HepG2 (cell line): Measurements from ENCODE around the gene PLLP. TPM values are rescaled to one million over a fixed set of nuclear protein-coding genes. Genes with fewer than 3 reads are reported as not detected.

ENCODE experiments used
- ARID5B ChIP-seq: IDR thresholded peaks from 2 replicates; pipeline ENCODE4 v1.4.0; 2020; ENCODE audit warnings: mild to moderate bottlenecking, missing genetic modification reagents
- CREB3 ChIP-seq: sonication (generic); formaldehyde crosslinking; IDR thresholded peaks from 2 replicates; pipeline ENCODE4 v1.5.0; 2020; ENCODE audit warnings: missing genetic modification reagents
- FOXC1 ChIP-seq: sonication (generic); formaldehyde crosslinking; IDR thresholded peaks from 2 replicates; pipeline ENCODE4 v1.8.0; 2022; ENCODE audit warnings: mild to moderate bottlenecking, missing genetic modification reagents, borderline replicate concordance
- HES4 ChIP-seq: sonication (generic); formaldehyde crosslinking; IDR thresholded peaks from 2 replicates; pipeline ENCODE4 v1.9.0; 2021; ENCODE audit warnings: mild to moderate bottlenecking, missing genetic modification reagents, borderline replicate concordance
- HINFP ChIP-seq: sonication (generic); formaldehyde crosslinking; IDR thresholded peaks from 2 replicates; pipeline ENCODE4 v1.4.0; 2020; ENCODE audit warnings: low read depth, mild to moderate bottlenecking, missing genetic modification reagents
- KDM5A ChIP-seq: fragments of 200-600 bp; sonication (generic); IDR thresholded peaks from 2 replicates; pipeline ENCODE4 v1.7.0; 2018; ENCODE audit warnings: antibody characterized with exemption, mild to moderate bottlenecking, low read length, borderline replicate concordance
- KMT2A ChIP-seq: sonication (generic); formaldehyde crosslinking; IDR thresholded peaks from 2 replicates; pipeline ENCODE4 v1.4.0; 2020; ENCODE audit warnings: missing genetic modification reagents
- MTF2 ChIP-seq: sonication (generic); formaldehyde crosslinking; IDR thresholded peaks from 2 replicates; pipeline ENCODE4 v1.5.0; 2020; ENCODE audit warnings: missing genetic modification reagents, borderline replicate concordance
- NFE2L2 ChIP-seq: fragments of 150-350 bp; IDR thresholded peaks from 2 replicates; pipeline ENCODE4 v1.6.1; 2014; ENCODE audit warnings: low read length
- REPIN1 ChIP-seq: sonication (generic); formaldehyde crosslinking; IDR thresholded peaks from 2 replicates; pipeline ENCODE4 v1.8.0; 2022; ENCODE audit warnings: missing genetic modification reagents, low read depth, mild to moderate bottlenecking, borderline replicate concordance
- SP1 ChIP-seq, 2 experiments: fragments of 450-650 bp in 1 of 2; sonication (generic) in 1 of 2; formaldehyde crosslinking in 1 of 2; IDR thresholded peaks; 2 replicates each; pipeline versions ENCODE4 v1.4.0 to v1.6.1; 2016 to 2020; ENCODE audit warnings: missing genetic modification reagents in 1 of 2
- SP5 ChIP-seq: IDR thresholded peaks from 2 replicates; pipeline ENCODE4 v1.6.1; 2016; ENCODE audit warnings: low read depth, borderline replicate concordance
- ZBTB26 ChIP-seq: IDR thresholded peaks from 2 replicates; pipeline ENCODE4 v1.6.1; 2016; ENCODE audit warnings: missing compliant biosample characterization, missing genetic modification reagents, borderline replicate concordance
- ZFP91 ChIP-seq: sonication (generic); formaldehyde crosslinking; IDR thresholded peaks from 2 replicates; pipeline ENCODE4 v1.9.0; 2022; ENCODE audit warnings: missing genetic modification reagents, mild to moderate bottlenecking, borderline replicate concordance
- ZGPAT ChIP-seq: IDR thresholded peaks from 2 replicates; pipeline ENCODE4 v1.6.1; 2016; ENCODE audit warnings: mild to moderate bottlenecking
- ZNF567 ChIP-seq: sonication (generic); formaldehyde crosslinking; IDR thresholded peaks from 2 replicates; pipeline ENCODE4 v1.8.1; 2023; ENCODE audit warnings: mild to moderate bottlenecking, missing genetic modification reagents, borderline replicate concordance
- polyA plus RNA-seq, 8 experiments: library from polyadenylated mRNA; depleted of rRNA in 3 of 8; stranded (reverse) in 7 of 8; unstranded in 1 of 8; fragments of >200 nt; fragmentation: Illumina TruSeq in 4 of 8; extraction: Trizol in 4 of 8; gene quantifications; 2 replicates each; pipeline versions ENCODE4 v1.2.1 to v1.2.3, GENCODE V29; 2011 to 2016; ENCODE audit warnings: low read depth in 4 of 8, missing spikeins in 1 of 8, mixed read lengths in 1 of 8; ENCODE audit not compliant: insufficient read depth in 1 of 8
- total RNA-seq, 5 experiments: library from RNA; depleted of rRNA; stranded (reverse); fragments of >200 nt; fragmentation: Illumina TruSeq; extraction: Trizol; gene quantifications; 2 replicates each; pipeline ENCODE4 v1.2.3, GENCODE V29; 2016; ENCODE audit warnings: low read depth in 1 of 5

PLLP gene
- total and polyA plus RNA-seq, 2 of the 13 experiments (the other 11 are each of a cell fraction or from before 2014, with no cell fraction given) = 60.6 to 127 TPM

GRCh38 chr16:57299719-57300386 lies 15.4 kb upstream of the PLLP start (continued):
- TF ChIP-seq HINFP (CRISPR knock-in tag) (no peak; the same call in 1 of the 2 replicates), FOXC1 (CRISPR knock-in tag) (peak; percentile 82; the same call in 1 of the 2 replicates), SP1 (IDR thresholded peaks at IDR 0.05) (no peak), SP1 (CRISPR knock-in tag; IDR thresholded peaks at IDR 0.05) (no peak), ZNF567 (CRISPR knock-in tag) (peak; percentile 96), HES4 (peak; percentile 60; the same call in 1 of the 2 replicates), NFE2L2 (0 out of 2 replicates have a peak, but pooled peaks have one; percentile 5), KMT2A (CRISPR knock-in tag) (peak; percentile 29), ZBTB26 (CRISPR knock-in tag) (peak; percentile 86; the same call in 1 of the 2 replicates), CREB3 (CRISPR knock-in tag) (no peak; the same call in 1 of the 2 replicates), ARID5B (peak; percentile 71), ZGPAT (CRISPR knock-in tag) (peak; percentile 92), SP5 (peak; percentile 64; the same call in 1 of the 2 replicates), KDM5A (peak; percentile 62; the same call in 1 of the 2 replicates), REPIN1 (CRISPR knock-in tag) (peak; percentile 65; the same call in 1 of the 2 replicates), MTF2 (0 out of 2 replicates have a peak, but pooled peaks have one; percentile 76), ZFP91 (peak; percentile 47; the same call in 1 of the 2 replicates)
